22Rv1 (cell line): ENCODE measurements around the gene KLHL2.

Experiments used
- ZFX ChIP-seq: fragments of 450-650 bp; IDR thresholded peaks from 2 replicates; pipeline ENCODE4 v1.6.1; 2017; ENCODE audit warnings: antibody characterized with exemption, borderline replicate concordance
- TF ChIP-seq, protein P1 (sequence below): fragments of 450-650 bp; IDR thresholded peaks from 2 replicates; pipeline ENCODE4 v1.5.1; 2017; ENCODE audit warnings: mild to moderate bottlenecking

- TF ChIP-seq, protein P1, sequence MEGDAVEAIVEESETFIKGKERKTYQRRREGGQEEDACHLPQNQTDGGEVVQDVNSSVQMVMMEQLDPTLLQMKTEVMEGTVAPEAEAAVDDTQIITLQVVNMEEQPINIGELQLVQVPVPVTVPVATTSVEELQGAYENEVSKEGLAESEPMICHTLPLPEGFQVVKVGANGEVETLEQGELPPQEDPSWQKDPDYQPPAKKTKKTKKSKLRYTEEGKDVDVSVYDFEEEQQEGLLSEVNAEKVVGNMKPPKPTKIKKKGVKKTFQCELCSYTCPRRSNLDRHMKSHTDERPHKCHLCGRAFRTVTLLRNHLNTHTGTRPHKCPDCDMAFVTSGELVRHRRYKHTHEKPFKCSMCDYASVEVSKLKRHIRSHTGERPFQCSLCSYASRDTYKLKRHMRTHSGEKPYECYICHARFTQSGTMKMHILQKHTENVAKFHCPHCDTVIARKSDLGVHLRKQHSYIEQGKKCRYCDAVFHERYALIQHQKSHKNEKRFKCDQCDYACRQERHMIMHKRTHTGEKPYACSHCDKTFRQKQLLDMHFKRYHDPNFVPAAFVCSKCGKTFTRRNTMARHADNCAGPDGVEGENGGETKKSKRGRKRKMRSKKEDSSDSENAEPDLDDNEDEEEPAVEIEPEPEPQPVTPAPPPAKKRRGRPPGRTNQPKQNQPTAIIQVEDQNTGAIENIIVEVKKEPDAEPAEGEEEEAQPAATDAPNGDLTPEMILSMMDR, result no peak
- no peak for TF ChIP-seq ZFX
Observed at GRCh38 chr4:165209796-165210195, 2.4 kb downstream of the KLHL2 start.
